HL-60 (cell line): ENCODE measurements around the gene SLC34A1.

Source experiments
- DNase-seq, 2 experiments: peaks; one replicate each; pipeline ENCODE4 v3.0.0-alpha.2; 2010 to 2020; ENCODE audit warnings: low read depth in 1 of 2, low spot score in 1 of 2
- H3K27ac ChIP-seq: fragments of 250-450 bp; sonication (Bioruptor Pico); replicated peaks from 2 replicates; pipeline ENCODE4 v1.5.1; 2020; ENCODE audit warnings: mild to moderate bottlenecking, moderate library complexity
- H3K27me3 ChIP-seq: fragments of 250-450 bp; sonication (Bioruptor Pico); 2 replicates; pipeline ENCODE4 v1.5.1; 2021; ENCODE audit warnings: mild to moderate bottlenecking, moderate library complexity; ENCODE audit not compliant: insufficient read depth, poor library complexity, severe bottlenecking
- H3K4me3 ChIP-seq: replicated peaks from 2 replicates; pipeline ENCODE4 v1.5.1; 2011; ENCODE audit warnings: mild to moderate bottlenecking, control low read depth, low read length; ENCODE audit not compliant: insufficient read depth
- GABPA ChIP-seq: IDR thresholded peaks from 2 replicates; pipeline ENCODE4 v1.6.1; 2012; ENCODE audit warnings: low read depth
- POLR2AphosphoS5 ChIP-seq: IDR thresholded peaks from 2 replicates; pipeline ENCODE4 v1.6.1; 2012; ENCODE audit warnings: low read depth
- REST ChIP-seq: IDR thresholded peaks from 2 replicates; pipeline ENCODE4 v1.6.1; 2012; ENCODE audit warnings: low read depth; ENCODE audit not compliant: insufficient replicate concordance
- SPI1 ChIP-seq: IDR thresholded peaks from 2 replicates; pipeline ENCODE4 v1.6.1; 2012; ENCODE audit warnings: low read depth, mild to moderate bottlenecking, borderline replicate concordance
- TF ChIP-seq, protein P1 (sequence below): IDR thresholded peaks from one replicate; pipeline ENCODE4 v1.5.1; 2011; ENCODE audit warnings: low read length, control low read depth, inconsistent platforms; ENCODE audit not compliant: insufficient read depth

SLC34A1 gene

GRCh38 chr5:177440211-177440989 is 56.2 kb downstream of the SLC34A1 start:
- H3K4me3 ChIP-seq: no peak overlapping the region
- H3K27me3 ChIP-seq: no peaks in the 10 kb centered on the region
- no peak for TF ChIP-seq GABPA
- TF ChIP-seq POLR2AphosphoS5: peak; percentile 68
- no peak overlapping the region for H3K27ac ChIP-seq
- DNase-seq: no peak

DNA sequence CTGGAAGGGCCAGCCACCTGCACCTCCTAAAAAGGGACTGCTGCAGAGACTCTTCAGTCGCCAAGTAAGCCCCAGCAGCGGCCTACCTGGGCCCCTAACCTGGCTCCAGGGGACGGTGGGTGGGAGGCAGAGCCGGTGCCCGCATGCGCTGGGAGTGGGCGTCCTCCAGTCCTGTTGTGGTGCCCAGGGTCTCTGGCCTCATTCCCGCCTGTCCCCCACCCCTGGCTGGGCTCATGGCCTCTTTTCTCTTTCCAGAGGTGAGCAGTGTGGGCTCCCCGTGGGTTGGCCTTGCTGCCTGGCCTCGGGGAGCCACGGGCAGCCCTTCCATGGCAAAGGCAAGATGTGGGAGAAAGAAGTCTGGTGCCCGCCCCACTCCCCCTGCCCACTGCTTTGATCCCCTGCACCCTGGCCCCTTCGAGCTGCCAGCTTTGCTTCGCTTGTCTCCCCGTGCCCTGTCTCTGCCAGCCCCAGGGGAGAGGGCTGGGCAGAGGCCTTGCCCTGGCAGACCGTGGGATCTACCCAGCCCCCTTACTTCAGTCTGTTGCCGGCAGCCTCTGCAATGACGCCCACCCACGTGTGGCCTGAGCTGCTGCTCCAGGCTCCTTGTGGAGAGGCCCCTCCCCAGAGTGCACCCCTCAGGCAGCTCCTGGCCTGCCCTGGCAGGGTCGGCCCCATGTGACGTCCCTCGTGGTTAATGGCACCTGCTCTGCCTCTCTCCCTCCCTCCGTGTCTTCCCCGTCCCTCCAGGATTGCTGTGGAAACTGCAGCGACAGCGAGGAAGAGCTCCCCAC is 57.0 kb downstream of the SLC34A1 start:
- Histone ChIP-seq H3K27me3 (no peaks in the 10 kb centered on the region), H3K27ac (no peak overlapping the region), H3K4me3 (no peak overlapping the region)
- TF ChIP-seq POLR2AphosphoS5: 0 out of 2 replicates have a peak, but pooled peaks have one; percentile 1
- no peak for TF ChIP-seq REST
- DNase-seq: peak in 1 of 2 experiments; percentile 34

DNA sequence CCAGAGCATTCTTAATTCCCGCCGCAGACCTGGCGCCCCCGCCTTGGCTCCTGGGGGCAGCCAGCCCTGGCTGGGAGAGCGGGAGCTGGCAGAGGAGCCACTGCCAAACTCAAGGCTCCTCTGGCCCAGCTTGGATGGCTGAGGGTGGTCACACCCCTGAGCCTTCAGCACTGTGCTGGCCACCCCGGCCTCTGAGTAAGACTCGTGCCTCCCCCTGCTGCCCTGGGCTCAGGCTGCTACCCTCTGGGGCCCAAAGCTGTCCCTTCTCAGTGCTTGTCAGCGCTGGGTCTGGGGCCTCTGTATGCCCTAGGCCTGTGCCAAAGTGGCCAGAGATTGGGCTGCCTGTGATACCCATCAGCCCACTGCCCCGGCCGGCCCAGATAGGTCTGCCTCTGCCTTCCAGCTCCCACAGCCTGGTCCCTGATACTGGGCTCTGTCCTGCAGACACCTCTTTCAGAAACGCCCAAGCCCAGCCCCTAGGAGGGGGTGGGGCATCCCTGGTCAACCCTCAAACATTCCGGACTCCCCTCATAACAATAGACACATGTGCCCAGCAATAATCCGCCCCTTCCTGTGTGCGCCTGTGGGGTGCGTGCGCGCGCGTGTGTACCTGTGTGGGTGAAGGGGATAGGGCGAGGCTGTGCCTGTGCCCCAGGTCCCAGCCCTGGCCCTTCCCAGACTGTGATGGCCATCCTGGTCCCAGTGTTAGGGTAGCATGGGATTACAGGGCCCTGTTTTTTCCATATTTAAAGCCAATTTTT is 58.0 kb downstream of the SLC34A1 start:
- Histone ChIP-seq H3K4me3 (no peak overlapping the region), H3K27me3 (no peaks in the 10 kb centered on the region), H3K27ac (no peak overlapping the region)
- TF ChIP-seq, protein P1, sequence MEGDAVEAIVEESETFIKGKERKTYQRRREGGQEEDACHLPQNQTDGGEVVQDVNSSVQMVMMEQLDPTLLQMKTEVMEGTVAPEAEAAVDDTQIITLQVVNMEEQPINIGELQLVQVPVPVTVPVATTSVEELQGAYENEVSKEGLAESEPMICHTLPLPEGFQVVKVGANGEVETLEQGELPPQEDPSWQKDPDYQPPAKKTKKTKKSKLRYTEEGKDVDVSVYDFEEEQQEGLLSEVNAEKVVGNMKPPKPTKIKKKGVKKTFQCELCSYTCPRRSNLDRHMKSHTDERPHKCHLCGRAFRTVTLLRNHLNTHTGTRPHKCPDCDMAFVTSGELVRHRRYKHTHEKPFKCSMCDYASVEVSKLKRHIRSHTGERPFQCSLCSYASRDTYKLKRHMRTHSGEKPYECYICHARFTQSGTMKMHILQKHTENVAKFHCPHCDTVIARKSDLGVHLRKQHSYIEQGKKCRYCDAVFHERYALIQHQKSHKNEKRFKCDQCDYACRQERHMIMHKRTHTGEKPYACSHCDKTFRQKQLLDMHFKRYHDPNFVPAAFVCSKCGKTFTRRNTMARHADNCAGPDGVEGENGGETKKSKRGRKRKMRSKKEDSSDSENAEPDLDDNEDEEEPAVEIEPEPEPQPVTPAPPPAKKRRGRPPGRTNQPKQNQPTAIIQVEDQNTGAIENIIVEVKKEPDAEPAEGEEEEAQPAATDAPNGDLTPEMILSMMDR: no peak
- peak; percentile 64 for TF ChIP-seq POLR2AphosphoS5
- DNase-seq: peak in 1 of 2 experiments; percentile 36

GRCh38 chr5:177443144-177443983 is 59.1 kb downstream of the SLC34A1 start:
- H3K27me3 ChIP-seq: no peaks in the 10 kb centered on the region
- no peak overlapping the region for H3K27ac ChIP-seq
- peak in 1 of 2 experiments; percentile 22 for DNase-seq
- TF ChIP-seq, protein P1: no peak
- TF ChIP-seq POLR2AphosphoS5: peak; percentile 71
- TF ChIP-seq REST: no peak
- TF ChIP-seq GABPA: no peak
- TF ChIP-seq SPI1: no peak
- no peak overlapping the region for H3K4me3 ChIP-seq
